HepG2 (cell line): ENCODE measurements around the gene HPGD.
A peak's percentile ranks its signal among the peaks of the same experiment; 100 is the strongest.

Source experiments
- EZH2 ChIP-seq: conservative IDR thresholded peaks from 2 replicates; pipeline ENCODE4 v1.6.1; 2012; ENCODE audit warnings: mild to moderate bottlenecking, low read depth, low read length, moderate library complexity
- HDAC1 ChIP-seq: sonication (generic); formaldehyde crosslinking; IDR thresholded peaks from 2 replicates; pipeline ENCODE4 v1.5.1; 2020; ENCODE audit warnings: mild to moderate bottlenecking, missing genetic modification reagents
- HNF4G ChIP-seq, 2 experiments: sonication (generic) in 1 of 2; formaldehyde crosslinking in 1 of 2; IDR thresholded peaks; 2 replicates each; pipeline versions ENCODE4 v1.4.0 to v1.6.1; 2011 to 2020; ENCODE audit warnings: borderline replicate concordance in 2 of 2, low read depth in 2 of 2, mild to moderate bottlenecking in 2 of 2, low read length in 1 of 2, missing genetic modification reagents in 1 of 2, moderate library complexity in 1 of 2
- KLF12 ChIP-seq: sonication (generic); formaldehyde crosslinking; IDR thresholded peaks from 2 replicates; pipeline ENCODE4 v1.4.0; 2020; ENCODE audit warnings: missing genetic modification reagents, borderline replicate concordance
- POLR2AphosphoS2 ChIP-seq: IDR thresholded peaks from 2 replicates; pipeline ENCODE4 v1.6.1; 2011; ENCODE audit warnings: low read depth, low read length, improper control_type of control experiment
- RELA ChIP-seq: sonication (generic); formaldehyde crosslinking; IDR thresholded peaks from 2 replicates; pipeline ENCODE4 v1.4.0; 2020; ENCODE audit warnings: missing genetic modification reagents
- ZBTB1 ChIP-seq: sonication (generic); formaldehyde crosslinking; IDR thresholded peaks from 2 replicates; pipeline ENCODE4 v1.4.0; 2020; ENCODE audit warnings: missing genetic modification reagents, borderline replicate concordance
- ZNF253 ChIP-seq: sonication (generic); formaldehyde crosslinking; IDR thresholded peaks from 2 replicates; pipeline ENCODE4 v1.8.0; 2022; ENCODE audit warnings: mild to moderate bottlenecking, missing genetic modification reagents, borderline replicate concordance
- ZNF891 ChIP-seq: sonication (generic); formaldehyde crosslinking; IDR thresholded peaks from 2 replicates; pipeline ENCODE4 v1.5.0; 2020; ENCODE audit warnings: mild to moderate bottlenecking, missing genetic modification reagents

DNA sequence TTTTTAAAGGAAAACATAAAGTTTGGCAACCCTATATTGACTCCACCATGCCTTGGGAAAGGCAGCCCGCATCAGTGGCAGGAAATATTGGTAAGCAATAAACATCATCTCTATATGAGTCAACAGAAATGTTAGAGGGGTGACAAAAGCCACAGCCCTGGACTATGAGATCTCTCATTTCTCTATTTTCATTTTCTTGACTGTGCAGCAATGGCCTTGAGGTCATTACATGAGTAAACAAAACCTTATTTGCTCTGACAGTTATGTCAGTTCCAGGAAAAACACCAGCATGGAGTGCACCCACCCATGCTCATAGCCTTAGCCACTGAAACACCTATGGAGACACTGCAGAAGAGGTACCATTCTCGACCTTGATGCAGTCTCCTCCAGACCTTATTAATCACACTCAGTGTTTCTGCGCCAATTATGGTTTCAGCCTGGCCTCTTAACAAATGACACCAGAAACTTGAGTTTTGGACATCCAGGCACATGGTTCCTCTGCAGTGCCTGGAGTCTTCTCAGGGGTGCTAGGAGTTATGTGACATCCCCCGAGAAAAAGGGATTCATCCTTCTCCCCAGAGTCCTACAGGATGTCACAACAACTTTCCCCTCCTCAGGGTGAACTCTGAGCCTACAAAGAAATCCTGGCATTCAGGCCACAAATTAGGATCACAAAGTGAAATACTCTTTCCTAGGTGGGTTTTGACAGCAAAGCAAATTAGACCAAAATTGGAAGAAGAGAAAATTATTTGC is 16.0 kb upstream of the HPGD start:
- TF ChIP-seq HDAC1 (CRISPR knock-in tag): no peak
- no peak for TF ChIP-seq ZNF253 (CRISPR knock-in tag)
- no peak for TF ChIP-seq EZH2
- TF ChIP-seq ZBTB1 (CRISPR knock-in tag): no peak
- TF ChIP-seq POLR2AphosphoS2: no peak
- TF ChIP-seq RELA (CRISPR knock-in tag): no peak
- TF ChIP-seq ZNF891 (CRISPR knock-in tag): no peak
- TF ChIP-seq KLF12 (CRISPR knock-in tag): no peak
- no peak for TF ChIP-seq HNF4G (IDR thresholded peaks at IDR 0.05; ENCODE audit: borderline replicate concordance, low read depth, low read length)
- peak; percentile 42; the same call in 1 of the 2 replicates for TF ChIP-seq HNF4G (CRISPR knock-in tag; IDR thresholded peaks at IDR 0.05; ENCODE audit: borderline replicate concordance, low read depth)
